Dermis microvascular lymphatic vessel endothelial cell (primary cell): ENCODE results near the gene KCND3. TPM values are rescaled to one million over a fixed set of nuclear protein-coding genes. Genes with fewer than 3 reads are reported as not detected.

Source experiments
- DNase-seq, 2 donors: peaks; one replicate each; pipeline versions ENCODE4 v3.0.0 to v3.0.0-alpha.2; 2010; ENCODE audit warnings: low read depth in 2 of 2
- total RNA-seq: library from RNA; depleted of rRNA; stranded (reverse); fragments of >200 nt; gene quantifications from 2 replicates; pipeline ENCODE4 v1.2.1, GENCODE V29; 2014

KCND3 gene
- total RNA-seq, 1 donor from 2014 or later: 0.13 TPM

DNA sequence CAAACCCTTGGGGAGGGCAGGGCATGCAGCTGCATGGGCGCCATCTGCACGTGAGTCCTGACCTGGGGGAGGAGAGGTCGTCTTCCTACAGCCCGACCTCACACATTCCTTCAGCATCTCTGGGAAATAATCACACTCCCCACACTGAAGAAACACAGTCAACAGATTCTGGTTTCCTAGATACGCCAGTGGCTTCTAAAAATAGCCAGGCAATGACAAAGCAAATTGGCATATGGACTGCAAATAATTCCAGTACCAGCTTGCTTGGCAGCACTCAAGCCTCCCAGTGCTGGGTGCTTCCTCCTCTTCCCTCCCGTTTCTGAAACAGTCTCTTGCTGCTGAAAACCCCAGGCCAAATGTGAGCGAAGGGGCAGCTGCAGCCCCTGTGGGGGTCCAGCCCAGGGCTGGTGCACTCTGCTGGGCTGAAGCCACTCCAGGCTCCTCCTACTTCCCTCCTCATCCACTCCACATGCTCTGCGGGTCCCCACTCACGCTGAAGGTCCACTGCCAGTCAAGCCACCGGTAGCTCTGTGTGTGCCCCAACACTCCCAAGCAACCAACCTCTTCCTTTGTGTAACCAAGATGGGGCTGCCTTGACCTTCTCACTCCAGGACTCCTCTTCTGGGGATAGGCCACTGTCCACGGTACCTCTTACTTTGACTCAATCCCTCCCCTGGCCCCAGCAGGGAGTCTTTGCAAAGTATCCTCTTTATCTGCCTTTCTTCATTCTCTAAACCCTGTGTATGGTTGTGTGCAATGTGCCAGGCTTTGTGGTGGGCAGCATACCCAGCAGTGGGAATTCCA lies 69.0 kb downstream of the KCND3 start:
- no peak for DNase-seq

DNA sequence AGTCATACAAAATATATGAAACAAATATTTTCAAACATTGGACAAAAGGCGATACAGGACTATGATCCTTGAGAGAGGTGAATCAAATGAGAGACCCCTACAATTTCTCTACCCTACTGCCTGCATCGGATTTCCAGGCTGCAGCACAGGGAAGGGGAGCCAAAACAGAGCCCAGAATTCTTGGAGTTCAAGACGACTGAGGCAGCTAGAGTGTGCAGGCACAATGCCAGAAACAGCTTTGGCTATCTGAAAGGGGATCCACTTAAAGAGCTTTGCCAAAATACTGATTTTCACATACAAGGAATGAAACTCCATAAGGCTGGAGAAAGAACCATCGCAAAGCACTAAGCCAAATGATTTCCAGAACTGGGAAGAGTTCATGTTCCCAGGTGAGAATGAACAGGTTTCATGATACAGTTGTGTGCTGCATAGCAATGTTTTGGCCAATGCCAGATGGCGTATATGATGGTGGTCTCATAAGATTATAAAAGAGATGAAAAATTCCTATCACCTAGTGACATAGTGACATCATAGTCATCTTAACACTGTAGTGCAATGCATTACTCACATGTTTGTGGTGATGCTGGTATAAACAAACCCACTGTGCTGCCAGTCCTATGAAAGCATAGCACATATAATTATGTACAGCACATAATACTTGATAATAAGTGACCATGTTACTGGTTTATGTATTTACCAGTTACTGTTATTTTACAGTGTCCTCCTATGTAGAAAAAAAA lies 77.5 kb downstream of the KCND3 start:
- no peak for DNase-seq

DNA sequence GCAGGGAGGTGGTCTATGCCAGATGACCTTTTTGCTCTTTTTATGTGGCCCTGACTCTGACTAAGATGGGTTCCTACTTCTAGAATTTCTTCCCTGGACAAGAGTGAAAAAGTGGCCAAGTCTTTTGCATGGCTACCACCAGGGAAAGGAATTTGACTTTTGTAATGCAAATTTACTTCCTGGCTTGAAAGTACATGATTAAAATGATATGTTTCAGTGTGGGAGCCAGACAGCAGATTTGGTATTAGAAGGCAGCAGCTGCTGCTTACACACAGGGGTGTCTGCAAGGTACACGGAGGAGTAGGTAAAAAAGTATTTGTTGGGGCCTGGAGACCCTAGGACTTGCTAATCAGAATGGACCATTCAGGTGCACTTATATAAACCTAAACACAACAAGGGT lies 78.4 kb downstream of the KCND3 start:
- DNase-seq: no peak

DNA sequence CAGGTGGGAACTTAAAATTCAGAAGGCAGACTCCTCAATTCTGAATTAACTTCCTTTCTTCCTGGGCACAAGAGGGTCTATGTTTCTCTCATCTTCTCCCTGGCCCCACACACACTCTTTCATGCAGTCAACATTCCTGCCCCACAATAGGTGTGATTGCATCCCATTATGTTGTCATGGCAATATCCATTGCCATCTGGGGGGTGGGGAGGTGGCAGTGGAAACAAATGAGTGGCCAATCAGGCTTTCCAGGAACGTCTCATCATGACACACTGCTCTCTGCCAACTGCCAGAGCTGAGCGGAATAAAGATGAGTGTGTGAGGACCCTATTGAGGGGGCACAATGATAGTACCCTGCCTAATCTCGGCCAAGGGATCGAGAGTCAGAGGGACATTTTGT lies 80.4 kb downstream of the KCND3 start:
- no peak for DNase-seq

DNA sequence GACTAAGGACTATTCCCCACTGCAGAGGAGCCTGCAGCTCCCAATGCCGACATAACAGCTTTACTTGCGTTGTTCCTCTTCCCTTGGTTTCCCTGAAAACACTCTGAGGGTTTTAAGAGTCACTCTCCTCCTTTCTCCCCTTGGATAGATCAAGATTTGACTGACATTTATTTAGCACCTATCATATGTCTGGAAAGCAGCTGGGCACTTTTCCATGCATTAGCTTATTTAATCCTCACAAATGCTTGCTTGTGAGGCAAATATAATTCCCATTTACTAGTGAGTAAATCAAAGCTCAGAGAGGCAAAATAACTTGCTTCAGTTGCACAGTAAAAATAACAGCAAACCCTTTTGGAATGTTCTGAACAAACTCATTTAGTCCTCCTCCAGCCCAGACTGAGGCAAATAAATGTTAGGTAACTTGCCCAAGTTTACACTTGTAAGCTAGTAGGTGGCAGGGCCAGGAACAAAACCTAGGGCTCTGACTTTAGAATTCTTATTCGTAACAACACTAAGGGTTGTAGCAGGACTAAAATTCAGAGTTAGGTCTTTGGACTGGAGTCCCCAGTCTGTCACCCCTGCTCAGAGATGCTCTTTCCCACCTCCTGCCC lies 81.4 kb downstream of the KCND3 start:
- DNase-seq: no peak

DNA sequence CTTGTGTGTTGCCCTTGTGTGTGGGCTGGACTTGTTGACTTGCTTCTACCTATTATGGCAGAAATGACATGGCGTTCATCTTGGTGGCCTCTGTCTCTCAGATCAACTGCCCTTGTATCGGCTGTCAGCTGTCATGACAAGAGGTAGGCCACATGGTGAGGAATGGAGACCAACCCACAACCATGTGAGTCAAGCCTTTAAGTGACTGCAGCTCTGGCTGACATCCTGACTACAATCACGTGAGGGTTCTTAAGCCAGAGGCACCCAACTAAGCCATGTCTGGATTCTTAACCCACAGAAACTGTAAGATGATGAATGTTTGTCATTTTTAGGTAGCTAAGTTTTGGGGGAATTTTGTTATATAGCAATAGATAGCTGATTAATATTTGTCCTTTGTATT lies 82.1 kb downstream of the KCND3 start:
- no peak for DNase-seq

DNA sequence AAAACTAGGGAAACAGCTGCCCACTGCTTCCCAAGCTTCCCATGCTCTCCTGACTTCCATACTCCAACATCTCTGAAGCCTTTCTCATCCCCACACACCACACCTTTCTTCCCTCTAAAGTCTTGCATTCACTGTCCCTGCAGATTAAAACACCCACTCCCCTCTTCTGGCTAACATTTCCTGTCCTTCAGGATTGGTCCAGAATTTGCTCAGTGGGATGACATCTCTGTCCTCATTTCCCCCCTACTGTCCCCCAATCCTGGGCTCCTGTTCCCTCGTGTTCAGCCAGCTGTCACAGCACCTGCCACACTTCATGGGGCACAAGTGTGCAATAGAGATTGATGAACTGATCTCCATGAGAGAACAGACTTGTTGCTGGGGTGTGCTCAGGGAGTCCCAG lies 82.7 kb downstream of the KCND3 start:
- DNase-seq: no peak

DNA sequence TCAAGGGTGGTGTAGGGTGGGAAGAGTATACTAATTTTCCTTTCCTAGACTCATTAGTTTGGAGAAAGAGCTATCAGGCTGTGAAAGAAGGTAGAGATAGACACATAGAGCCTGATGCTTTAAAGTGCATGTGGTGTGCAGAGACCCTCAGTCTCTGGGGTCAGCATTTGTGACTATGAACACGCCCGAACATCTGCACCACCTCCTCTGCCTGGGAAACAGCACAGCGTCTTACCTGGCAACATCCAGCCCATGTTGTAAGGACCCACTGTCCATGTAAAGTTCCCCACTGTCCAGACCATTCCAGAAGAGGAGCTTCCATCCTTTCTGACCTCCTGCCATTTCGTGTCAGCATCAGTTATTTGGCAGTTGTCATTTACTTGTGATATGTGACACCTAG lies 83.4 kb downstream of the KCND3 start:
- DNase-seq: no peak

DNA sequence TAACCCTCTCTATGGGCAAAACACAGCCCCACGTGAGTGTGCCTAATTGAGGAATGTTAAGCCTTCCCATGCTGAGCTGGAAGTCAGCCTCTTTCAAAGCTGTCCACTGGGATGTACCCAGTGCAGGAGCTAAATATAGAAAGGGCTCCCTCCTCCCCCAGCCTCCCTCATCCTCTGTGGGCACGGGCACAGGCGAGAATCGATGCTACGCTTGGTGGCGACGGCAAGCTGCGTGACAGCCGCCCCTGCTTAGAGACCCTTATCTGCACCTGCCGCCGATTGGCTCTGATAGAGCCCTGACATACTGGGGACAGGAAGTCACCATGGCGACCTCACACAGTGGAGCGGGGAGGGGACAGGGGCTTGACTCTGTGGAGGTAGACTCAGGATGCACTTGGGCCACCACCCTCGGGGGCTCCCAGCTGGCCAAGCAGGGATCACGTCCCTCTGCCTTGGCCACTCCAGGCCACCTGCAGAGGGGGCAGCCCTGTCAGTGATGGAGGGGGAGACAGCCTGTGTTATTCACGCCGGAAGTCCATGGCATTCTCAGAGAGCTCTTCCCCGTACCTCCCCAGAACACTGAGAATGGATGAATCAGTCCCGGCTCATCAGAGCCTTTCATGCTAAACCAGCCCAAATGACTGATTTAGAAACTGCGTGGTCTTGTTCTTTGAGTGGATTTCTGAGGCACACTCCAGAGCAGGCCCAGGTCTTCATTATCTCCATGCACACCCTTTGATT lies 84.8 kb downstream of the KCND3 start:
- no peak for DNase-seq

DNA sequence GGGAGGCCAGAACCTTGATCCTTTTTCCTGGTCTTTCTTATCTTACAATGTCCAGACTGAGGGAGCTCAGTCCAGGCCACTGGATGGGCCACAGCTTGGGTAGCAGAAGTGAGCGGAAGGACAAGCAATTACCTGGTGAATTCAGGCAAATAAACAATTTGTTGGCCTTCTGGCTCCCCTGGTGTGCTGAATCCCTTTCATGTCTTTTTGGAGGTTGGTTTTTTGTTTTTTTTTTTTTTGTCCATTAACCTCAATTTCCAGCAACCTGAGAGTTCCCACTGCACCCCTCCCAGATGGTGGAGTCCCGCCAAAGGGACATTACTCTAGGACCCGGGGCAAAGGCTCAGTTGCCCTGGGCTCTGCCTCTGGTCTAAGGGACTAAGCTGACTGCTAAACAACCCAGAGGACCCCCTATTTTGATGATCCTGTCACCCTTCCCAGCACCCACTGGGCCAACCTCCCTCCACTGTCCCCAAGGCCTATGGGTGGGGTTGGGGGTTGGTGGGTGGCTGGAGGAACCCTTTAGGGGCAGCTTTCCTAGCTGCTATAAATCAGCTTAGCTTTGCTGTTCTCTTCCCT lies 85.5 kb downstream of the KCND3 start:
- no peak for DNase-seq

DNA sequence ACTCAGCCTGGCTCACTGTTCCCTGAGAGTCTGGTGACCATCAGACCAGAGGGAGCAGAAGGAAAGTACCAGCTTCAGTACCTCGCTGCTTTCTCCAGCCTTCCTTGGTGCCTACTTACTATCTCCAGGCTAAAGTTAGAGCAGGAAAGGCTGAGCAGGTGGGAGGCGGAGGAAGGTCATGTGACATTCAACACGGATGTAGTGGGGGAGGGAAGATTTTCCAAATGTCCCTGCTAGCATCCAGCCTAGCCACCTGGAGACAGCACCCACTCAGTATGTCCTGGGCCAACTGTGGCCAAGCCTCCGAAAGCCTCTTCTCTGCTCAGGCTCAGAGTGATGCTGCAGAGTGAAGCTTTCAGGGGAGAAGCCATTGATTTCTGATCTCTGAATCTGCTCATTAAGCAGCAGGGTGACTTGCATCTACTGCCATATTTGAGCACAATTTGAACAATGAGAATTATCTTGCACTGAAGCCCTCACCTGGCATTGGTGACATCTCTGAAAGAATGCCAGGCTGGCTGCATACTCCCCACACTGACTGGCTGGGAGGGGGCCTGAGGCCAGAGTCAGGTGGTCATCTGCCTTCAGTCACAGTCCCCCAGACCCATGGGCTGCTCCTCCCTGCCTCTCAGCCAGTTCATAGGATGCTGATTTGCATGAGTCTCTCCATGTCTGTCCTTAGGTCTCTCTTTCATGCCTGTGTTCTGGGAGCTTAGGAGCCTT lies 86.2 kb downstream of the KCND3 start:
- DNase-seq: no peak

DNA sequence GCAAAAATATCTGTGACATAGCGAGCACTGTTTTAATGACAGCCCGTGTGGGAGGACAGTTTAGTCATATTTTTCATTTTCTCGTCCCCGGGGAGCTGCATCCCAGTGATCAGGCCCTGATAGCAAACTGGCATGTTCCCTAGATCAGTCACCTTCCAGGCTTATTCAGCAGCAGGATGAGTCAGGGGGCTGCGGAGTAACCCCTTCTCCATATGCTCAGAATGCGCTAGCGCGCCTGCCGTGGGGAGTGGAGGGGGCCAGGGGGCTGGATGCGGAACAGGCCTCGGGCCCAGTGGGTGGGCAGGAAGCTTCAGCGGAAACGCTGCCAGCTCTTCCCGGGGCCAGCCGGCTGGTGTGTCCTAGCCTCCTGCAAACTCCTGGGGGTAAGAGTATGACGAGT lies 94.0 kb downstream of the KCND3 start:
- no peak for DNase-seq

DNA sequence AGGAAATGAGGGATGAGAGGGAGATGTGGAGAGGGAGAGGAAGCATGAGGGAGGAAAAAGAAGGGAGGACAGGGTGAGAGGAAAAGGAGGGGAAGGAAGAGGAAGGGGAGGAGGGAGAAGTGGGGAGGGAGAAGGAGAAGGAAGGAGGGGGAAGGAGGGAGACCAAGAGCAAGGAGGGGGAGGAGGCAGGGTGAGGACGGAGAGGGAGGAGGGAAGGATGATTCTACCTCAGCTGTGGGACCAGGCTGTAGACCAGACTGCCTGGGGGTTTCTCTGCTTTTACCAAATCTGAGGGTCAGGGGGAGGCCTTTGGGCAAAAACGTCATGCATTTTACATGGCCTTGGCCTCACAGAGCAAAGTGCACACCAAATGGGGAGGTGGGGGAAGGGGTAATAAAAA lies 94.5 kb downstream of the KCND3 start:
- no peak for DNase-seq

DNA sequence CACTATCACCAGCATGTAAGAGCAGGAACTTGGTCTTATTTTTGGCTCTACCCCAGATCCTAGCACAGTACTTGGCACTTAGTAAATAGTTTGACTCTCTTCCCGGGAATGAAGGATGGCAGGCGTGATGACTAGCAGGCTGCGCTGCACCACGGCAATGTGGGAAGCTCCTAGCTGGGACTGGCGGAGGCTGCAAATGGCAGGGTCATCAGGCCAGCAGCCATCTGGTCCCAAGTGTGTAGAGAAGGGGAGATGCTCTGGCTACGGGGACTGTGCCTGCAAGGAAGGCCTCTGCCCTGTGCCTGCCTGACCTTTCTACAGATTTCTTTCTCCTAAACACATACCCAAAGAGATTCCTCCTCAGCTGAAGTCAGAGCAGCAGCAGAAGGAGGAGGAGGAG lies 95.0 kb downstream of the KCND3 start:
- no peak for DNase-seq

DNA sequence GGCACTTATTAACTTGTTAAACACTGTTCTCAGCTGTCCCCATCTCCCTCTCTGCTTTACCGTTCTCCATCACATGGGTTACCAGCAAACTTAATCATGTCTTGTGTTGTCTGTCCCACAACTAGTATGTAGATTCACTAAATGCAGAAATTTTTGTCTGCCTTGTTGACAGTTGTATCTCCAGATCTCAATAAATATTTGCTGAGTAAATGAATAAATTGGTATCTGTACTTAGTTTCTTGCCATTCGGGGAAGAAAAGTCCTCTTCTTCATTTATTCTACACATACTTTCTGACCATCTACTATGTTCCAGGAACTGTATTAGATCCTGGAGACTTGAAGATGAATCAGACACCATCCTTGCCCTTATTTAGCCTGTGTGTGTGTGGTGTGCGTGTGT lies 97.9 kb downstream of the KCND3 start:
- DNase-seq: no peak

DNA sequence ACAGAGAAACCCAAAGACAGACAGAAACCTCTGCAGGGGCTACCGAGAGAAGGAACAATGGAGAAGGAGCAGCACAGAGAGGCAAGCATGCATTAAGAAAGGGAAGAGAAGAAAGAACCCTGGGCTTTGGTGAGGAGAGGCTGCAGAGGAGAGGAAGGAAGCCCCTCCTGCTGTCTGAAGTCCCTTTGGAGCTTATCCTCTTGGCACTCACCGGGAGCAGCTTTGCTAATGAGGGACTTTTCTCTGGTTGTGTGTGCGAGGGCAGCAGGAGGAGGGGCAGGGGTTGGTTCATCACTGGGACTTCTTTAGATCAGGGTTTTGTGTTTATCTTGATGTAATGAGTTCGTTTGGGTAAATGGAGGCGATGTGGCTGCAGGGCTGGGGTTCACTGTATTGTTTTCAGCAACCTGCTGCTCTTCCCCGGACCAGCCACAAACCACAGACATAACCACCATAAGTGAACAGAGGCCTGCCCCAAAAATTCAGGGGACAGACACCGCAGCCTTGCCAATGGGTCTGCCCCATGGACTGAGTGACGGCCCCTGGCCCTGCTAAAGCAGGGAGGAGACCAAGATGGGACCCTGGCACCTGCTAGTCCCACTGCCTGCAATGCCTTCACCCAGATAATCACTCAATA lies 100.6 kb downstream of the KCND3 start:
- no peak for DNase-seq

DNA sequence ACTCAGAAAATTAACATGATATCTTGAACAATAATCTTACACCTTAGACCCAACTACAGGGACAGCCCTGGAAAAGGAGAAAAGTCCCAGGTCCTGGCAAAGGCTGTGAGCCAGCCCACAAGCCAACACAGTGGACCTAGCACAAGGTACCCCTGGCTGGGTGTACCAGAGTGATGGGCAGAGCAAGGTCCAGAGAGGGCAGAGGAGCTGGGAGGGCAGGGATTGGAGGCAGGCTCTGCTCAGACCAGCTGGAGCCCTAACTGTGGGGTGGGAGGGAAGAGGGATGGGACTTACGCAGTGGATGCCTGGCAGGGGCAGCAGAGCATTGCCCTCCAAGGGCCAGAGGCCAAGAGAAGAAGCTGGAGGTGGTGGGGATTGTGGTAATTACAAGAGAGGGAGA lies 101.6 kb downstream of the KCND3 start:
- no peak for DNase-seq

DNA sequence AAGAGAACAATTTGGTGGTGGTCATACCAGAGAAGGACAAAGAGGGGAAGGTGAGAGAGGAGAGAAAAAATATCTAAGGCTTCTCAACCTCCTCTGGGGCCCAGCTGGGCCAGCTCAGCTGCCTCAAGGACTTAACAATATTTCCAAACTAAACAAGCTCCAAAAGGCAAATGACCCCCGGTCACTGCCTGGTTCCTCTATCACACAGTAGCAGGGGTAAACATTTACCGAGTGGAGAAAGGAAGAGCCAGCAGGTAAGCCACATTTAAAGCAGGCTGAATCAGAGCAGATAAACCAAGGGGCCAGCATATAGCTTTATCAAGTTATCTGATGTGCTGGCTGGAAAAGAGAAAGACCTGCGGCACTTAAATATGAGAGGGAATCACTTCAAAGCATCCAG lies 102.1 kb downstream of the KCND3 start:
- no peak for DNase-seq

DNA sequence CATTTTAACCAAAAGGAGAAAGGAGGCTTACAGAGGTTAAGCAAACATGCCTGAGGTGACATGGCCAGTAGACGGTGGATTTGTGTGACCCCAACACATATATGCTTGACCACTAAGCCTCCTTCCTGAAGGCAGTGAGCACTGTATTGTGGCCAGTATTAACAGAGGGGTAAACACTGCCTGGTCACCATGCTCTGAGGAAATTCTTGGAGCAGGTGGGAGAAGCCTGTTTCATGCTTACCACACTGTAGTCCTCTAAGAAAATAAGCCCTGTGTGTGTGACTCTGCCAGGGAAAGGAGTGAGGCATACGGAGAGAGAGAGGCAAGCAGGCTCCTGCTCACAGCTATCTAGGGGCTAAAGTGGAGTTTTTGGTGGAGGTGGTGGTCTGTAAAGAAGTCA lies 102.7 kb downstream of the KCND3 start:
- no peak for DNase-seq

DNA sequence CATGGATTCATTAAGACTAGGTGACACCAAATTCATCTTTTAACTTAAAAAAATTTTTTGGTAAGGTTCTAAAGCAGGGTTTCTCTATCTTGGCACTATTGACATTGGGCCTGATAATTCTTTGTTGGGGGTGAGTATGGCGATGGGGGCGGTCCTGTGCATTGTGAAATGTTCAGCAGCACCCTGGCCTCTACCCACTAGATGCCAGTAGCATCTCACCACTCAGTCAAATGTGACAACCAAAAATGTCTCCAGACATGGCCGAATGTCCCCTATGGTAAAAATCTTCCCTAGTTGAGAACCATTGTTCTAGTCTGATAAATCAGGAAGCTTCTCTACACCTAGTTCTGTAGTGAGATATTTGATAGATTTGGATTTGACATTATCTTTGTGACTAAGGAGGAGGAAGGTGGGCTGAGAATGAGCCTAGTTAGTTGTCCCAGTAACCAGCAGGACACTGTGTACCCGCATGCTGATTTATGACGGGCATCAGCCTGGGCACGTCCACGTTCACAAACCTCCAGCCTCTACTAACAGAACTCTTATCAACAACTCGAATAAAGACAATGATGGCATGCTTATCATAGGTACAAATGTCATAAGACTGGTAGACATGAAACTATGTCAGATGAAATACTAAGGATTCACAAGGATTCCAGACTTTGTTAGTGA lies 104.6 kb downstream of the KCND3 start:
- DNase-seq: no peak
